CD8-positive, alpha-beta memory T cell (primary cell): Measurements from ENCODE around the gene TAP1. TPM values are rescaled to one million over a fixed set of nuclear protein-coding genes. Genes with fewer than 3 reads are reported as not detected.

Experiments used
- CTCF ChIA-PET: fragments of 350-600 bp; sonication (Branson Sonifier 250); formaldehyde crosslinking; loops from one replicate; lab custom pipeline; 2021; ENCODE audit warnings: antibody characterized with exemption; lab: Charles Lee
- POLR2A ChIA-PET: fragments of 350-600 bp; sonication (Branson Sonifier 250); formaldehyde crosslinking; loops from one replicate; lab custom pipeline; 2021; ENCODE audit warnings: antibody characterized with exemption; lab: Charles Lee
- DNase-seq, 5 donors: peaks; one replicate each; pipeline versions ENCODE4 v3.0.0 to v3.0.0-alpha.2; 2020 to 2022; ENCODE audit warnings: mixed read lengths in 1 of 5
- H3K27ac ChIP-seq: one replicate; pipeline ENCODE4 v1.7.0; 2013; ENCODE audit warnings: low read depth, mild to moderate bottlenecking, low read length, moderate library complexity
- H3K27me3 ChIP-seq: 2 replicates; pipeline ENCODE4 v1.7.0; 2013; ENCODE audit warnings: low read length, mild to moderate bottlenecking; ENCODE audit not compliant: insufficient read depth, poor library complexity, severe bottlenecking
- H3K36me3 ChIP-seq: 2 replicates; pipeline ENCODE4 v1.7.0; 2013; ENCODE audit warnings: mild to moderate bottlenecking, low read length, moderate library complexity; ENCODE audit not compliant: insufficient read depth
- H3K4me1 ChIP-seq: 2 replicates; pipeline ENCODE4 v1.7.0; 2013; ENCODE audit warnings: mild to moderate bottlenecking, low read length, moderate library complexity; ENCODE audit not compliant: insufficient read depth
- H3K4me3 ChIP-seq: 2 replicates; pipeline ENCODE4 v1.7.0; 2013; ENCODE audit warnings: mild to moderate bottlenecking, low read length
- H3K9me3 ChIP-seq: 2 replicates; pipeline ENCODE4 v1.7.0; 2013; ENCODE audit warnings: mild to moderate bottlenecking, low read length
- H3K27ac Mint-ChIP-seq, 8 donors: one replicate each; pipeline ENCODE4 v1.8.0; 2020 to 2021; ENCODE audit warnings: mixed read lengths in 8 of 8, mild to moderate bottlenecking in 6 of 8, inconsistent platforms in 3 of 8, moderate library complexity in 3 of 8
- H3K27me3 Mint-ChIP-seq, 2 donors: one replicate each; pipeline ENCODE4 v1.8.0; 2020 to 2021; ENCODE audit warnings: mixed read lengths in 2 of 2, mild to moderate bottlenecking in 1 of 2, moderate library complexity in 1 of 2
- H3K36me3 Mint-ChIP-seq, 3 donors: one replicate each; pipeline ENCODE4 v1.8.0; 2020 to 2021; ENCODE audit warnings: mixed read lengths in 3 of 3, inconsistent platforms in 1 of 3, mild to moderate bottlenecking in 1 of 3
- H3K4me1 Mint-ChIP-seq, 3 donors: one replicate each; pipeline ENCODE4 v1.8.0; 2020 to 2021; ENCODE audit warnings: mixed read lengths in 3 of 3, inconsistent platforms in 1 of 3, mild to moderate bottlenecking in 1 of 3
- H3K4me3 Mint-ChIP-seq, 7 donors: one replicate each; pipeline ENCODE4 v1.8.0; 2020 to 2021; ENCODE audit warnings: mixed read lengths in 7 of 7, mild to moderate bottlenecking in 6 of 7, moderate library complexity in 4 of 7, inconsistent platforms in 2 of 7
- H3K9me3 Mint-ChIP-seq, 5 donors: one replicate each; pipeline ENCODE4 v1.8.0; 2020 to 2022; ENCODE audit warnings: mixed read lengths in 5 of 5, mild to moderate bottlenecking in 3 of 5, moderate library complexity in 2 of 5, inconsistent platforms in 1 of 5
- polyA plus RNA-seq: library from polyadenylated mRNA; unstranded; fragments of 300-500 nt; fragmentation: Illumina TruSeq; gene quantifications from one replicate; pipeline ENCODE4 v1.2.3, GENCODE V29; 2021
- total RNA-seq, 2 experiments: library from RNA; stranded (reverse); gene quantifications; one replicate each; pipeline ENCODE4 v1.2.3, GENCODE V29; 2021

Gene TAP1
- total and polyA plus RNA-seq, 3 experiments from 2014 or later = 394 to 407 (median 396) TPM

GRCh38 chr6:32843979-32844838 lies 9.3 kb downstream of the TAP1 start, which contains the start of gene PSMB8:
Gene PSMB8, minus strand, starts transcription at chr6:32844047. Its CDS starts 51 bp downstream, at chr6:32843996.
- no peaks in the 10 kb centered on the region for H3K9me3 Mint-ChIP-seq
- ChIA-PET CTCF (interaction anchor here (0.6 to 10.6 kb wide), 11 partner anchors 10 to 433 kb away, joined by 3 to 190 read pairs (median 9); partner anchors contain the start of genes B3GALT4, BRD2, HLA-DMA and PSMB9), POLR2A (interaction anchor here (0.5 to 10.1 kb wide), 10 partner anchors 11 to 1382 kb away, joined by 3 to 350 read pairs (median 3); partner anchors contain the start of genes BRD2, HLA-DPB1, PSMB9 and TAP1)
- peaks cover 76 to 83% (median 82%) of the 10 kb centered on the region in 3 donors for H3K4me1 Mint-ChIP-seq
- H3K36me3 Mint-ChIP-seq = peaks cover 51 to 93% (median 53%) of the 10 kb centered on the region in 3 donors
- peak within 1 kb of the TSS; percentile 96 to 100 (median 100) for H3K27ac Mint-ChIP-seq
- no peaks in the 10 kb centered on the region for H3K9me3 ChIP-seq
- H3K27me3 ChIP-seq = no peaks in the 10 kb centered on the region
- H3K4me1 ChIP-seq = peaks cover 78% of the 10 kb centered on the region
- H3K36me3 ChIP-seq = peaks cover 56% of the 10 kb centered on the region
- H3K4me3 ChIP-seq = peak within 1 kb of the TSS; percentile 99
- H3K4me3 Mint-ChIP-seq = peak within 1 kb of the TSS; percentile 94 to 99 (median 97)
- H3K27ac ChIP-seq = peak within 1 kb of the TSS; percentile 99
- H3K27me3 Mint-ChIP-seq = peaks cover 0 to 3% of the 10 kb centered on the region in 2 donors
- peak; percentile 93 to 99 (median 97) for DNase-seq

DNA sequence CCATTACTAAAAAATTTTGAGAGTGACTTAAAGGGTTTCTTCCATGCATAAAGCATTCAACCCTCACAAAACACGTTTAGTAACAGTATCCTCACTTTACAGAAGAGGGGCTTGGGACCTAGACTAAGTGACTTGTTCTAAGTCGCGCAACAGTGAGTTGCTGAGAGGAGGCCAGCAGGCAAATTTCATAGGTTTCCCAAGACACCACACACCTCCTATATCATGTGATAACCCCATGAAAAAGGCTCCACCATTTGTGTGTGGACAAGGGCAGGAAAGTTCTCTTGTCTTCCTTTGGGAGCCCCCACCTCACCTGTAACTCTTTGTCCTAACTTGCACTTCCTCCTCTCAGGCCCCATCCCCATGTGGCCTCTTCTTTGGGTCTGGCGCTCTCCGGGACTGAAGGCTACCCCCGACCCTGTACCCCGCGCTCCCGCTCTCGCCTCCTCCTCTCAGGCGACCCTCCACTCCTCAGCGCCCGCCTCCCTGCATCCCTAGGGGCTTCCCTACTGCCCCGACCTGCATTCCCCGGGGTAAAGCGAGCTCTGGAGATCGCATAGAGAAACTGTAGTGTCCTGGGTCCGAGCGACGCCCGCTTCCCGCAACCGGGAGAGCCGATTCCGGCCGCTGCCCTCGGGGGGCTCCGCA lies 10.0 kb downstream of the TAP1 start:
- Mint-ChIP-seq H3K36me3 (peaks cover 43 to 88% (median 45%) of the 10 kb centered on the region in 3 donors), H3K4me1 (peaks cover 72 to 81% (median 80%) of the 10 kb centered on the region in 3 donors), H3K27me3 (peaks cover 0 to 3% of the 10 kb centered on the region in 2 donors), H3K9me3 (no peaks in the 10 kb centered on the region), H3K27ac (peak overlapping the region; percentile 96 to 100 (median 100)), H3K4me3 (peak overlapping the region; percentile 94 to 99 (median 97))
- ChIA-PET POLR2A (interaction anchor here (0.9 to 10.1 kb wide), 6 partner anchors 12 to 648 kb away, joined by 3 to 350 read pairs (median 14); partner anchors contain the start of genes PSMB9 and TAP1), CTCF (interaction anchor here (1.4 to 10.6 kb wide), 5 partner anchors 11 to 141 kb away, joined by 4 to 295 read pairs (median 113); partner anchors contain the start of genes PSMB9 and TAP1)
- Histone ChIP-seq H3K4me1 (peaks cover 75% of the 10 kb centered on the region), H3K4me3 (peak overlapping the region; percentile 99), H3K27ac (peak overlapping the region; percentile 99), H3K9me3 (no peaks in the 10 kb centered on the region), H3K27me3 (no peaks in the 10 kb centered on the region), H3K36me3 (peaks cover 49% of the 10 kb centered on the region)
- DNase-seq = no peak

DNA sequence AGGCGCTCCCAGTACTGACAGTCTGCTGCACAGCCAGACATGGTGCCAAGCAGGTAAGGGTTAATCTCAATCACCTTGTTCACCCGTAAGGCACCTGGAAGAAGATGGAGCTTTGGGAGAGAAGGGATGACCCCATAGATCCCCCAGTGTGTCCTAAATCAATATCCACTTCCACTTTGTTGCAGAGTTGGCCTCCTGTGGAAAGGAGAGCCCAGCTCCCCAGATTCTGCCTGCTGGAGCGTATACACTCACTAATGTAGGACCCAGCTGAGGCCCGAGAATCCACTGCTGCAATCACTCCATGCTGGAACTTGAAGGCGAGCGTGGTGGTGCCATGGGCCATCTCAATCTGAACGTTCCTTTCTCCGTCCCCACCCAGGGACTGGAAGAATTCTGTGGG lies 10.8 kb downstream of the TAP1 start:
- ChIA-PET CTCF (interaction anchor here (1.2 to 10.6 kb wide), 4 partner anchors 8 to 26 kb away, joined by 3 to 295 read pairs (median 97); partner anchors contain the start of genes PSMB9 and TAP1), POLR2A (interaction anchor here (0.5 to 10.1 kb wide), 3 partner anchors 12 to 1385 kb away, joined by 3 to 350 read pairs (median 9); partner anchors contain the start of genes PSMB9 and TAP1)
- Histone ChIP-seq H3K4me1 (peaks cover 72% of the 10 kb centered on the region), H3K9me3 (no peaks in the 10 kb centered on the region), H3K4me3 (peak overlapping the region; percentile 99), H3K27me3 (no peaks in the 10 kb centered on the region), H3K36me3 (peaks cover 41% of the 10 kb centered on the region), H3K27ac (peak overlapping the region; percentile 99)
- Mint-ChIP-seq H3K4me1 (peaks cover 65 to 74% (median 73%) of the 10 kb centered on the region in 3 donors), H3K36me3 (peaks cover 36 to 84% (median 38%) of the 10 kb centered on the region in 3 donors), H3K9me3 (no peaks in the 10 kb centered on the region), H3K27me3 (peaks cover 0 to 3% of the 10 kb centered on the region in 2 donors), H3K4me3 (peak overlapping the region; percentile 94 to 99 (median 97)), H3K27ac (peak overlapping the region; percentile 31 to 100 (median 100))
- DNase-seq = no peak

DNA sequence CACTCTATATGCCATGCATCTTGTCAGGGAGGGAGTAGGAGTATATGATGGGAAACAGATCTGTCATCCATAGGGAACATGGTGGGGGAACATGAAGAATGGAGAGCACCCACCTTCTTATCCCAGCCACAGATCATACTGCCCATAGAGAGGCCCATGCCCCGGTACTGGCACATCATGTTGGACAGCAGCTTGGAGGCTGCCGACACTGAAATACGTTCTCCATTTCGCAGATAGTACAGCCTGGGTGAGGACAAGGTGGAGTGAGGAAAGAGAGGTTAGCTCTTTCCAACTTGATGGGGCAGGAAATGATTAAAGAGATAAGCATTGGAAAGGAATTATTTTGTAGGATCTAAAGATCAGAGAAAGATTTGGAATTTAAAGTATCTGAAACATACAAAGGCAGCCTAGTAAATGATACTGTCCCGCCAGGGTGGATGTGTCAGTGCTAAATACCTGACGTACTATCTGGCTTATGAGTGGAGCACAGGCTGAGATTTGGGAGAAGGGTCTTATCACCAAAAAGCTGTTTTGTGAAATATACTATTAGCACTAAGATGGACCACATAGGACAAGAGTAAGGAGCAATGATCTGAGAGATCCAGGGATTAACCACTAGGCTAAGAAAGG lies 11.4 kb downstream of the TAP1 start:
- peaks cover 36% of the 10 kb centered on the region for H3K36me3 ChIP-seq
- H3K9me3 Mint-ChIP-seq = no peaks in the 10 kb centered on the region
- H3K4me1 Mint-ChIP-seq = peaks cover 65 to 74% (median 73%) of the 10 kb centered on the region in 3 donors
- H3K36me3 Mint-ChIP-seq = peaks cover 31 to 83% (median 33%) of the 10 kb centered on the region in 3 donors
- peak overlapping the region; percentile 99 for H3K4me3 ChIP-seq
- H3K4me1 ChIP-seq = peaks cover 72% of the 10 kb centered on the region
- no peak overlapping the region for H3K27ac ChIP-seq
- H3K27me3 Mint-ChIP-seq = peaks cover 0 to 3% of the 10 kb centered on the region in 2 donors
- peak overlapping the region; percentile 96 to 100 (median 100) for H3K27ac Mint-ChIP-seq
- H3K9me3 ChIP-seq = no peaks in the 10 kb centered on the region
- no peaks in the 10 kb centered on the region for H3K27me3 ChIP-seq
- CTCF ChIA-PET = interaction anchor here (1.2 to 10.6 kb wide), 5 partner anchors 9 to 142 kb away, joined by 3 to 295 read pairs (median 6); partner anchors contain the start of genes PSMB9 and TAP1
- POLR2A ChIA-PET = interaction anchor here (0.5 to 10.1 kb wide), 4 partner anchors 13 to 1386 kb away, joined by 3 to 350 read pairs (median 6); partner anchors contain the start of genes PSMB9 and TAP1
- peak overlapping the region; percentile 94 to 99 (median 97) for H3K4me3 Mint-ChIP-seq
- no peak for DNase-seq

- Mint-ChIP-seq H3K4me1 (peaks cover 66 to 74% (median 73%) of the 10 kb centered on the region in 3 donors), H3K36me3 (peaks cover 25 to 83% (median 30%) of the 10 kb centered on the region in 3 donors), H3K9me3 (no peaks in the 10 kb centered on the region), H3K27ac (peak overlapping the region; percentile 96 to 100 (median 100)), H3K4me3 (peak overlapping the region; percentile 78 to 99 (median 97)), H3K27me3 (peaks cover 0 to 3% of the 10 kb centered on the region in 2 donors)
- Histone ChIP-seq H3K27ac (peak overlapping the region; percentile 1), H3K27me3 (no peaks in the 10 kb centered on the region), H3K36me3 (peaks cover 34% of the 10 kb centered on the region), H3K4me1 (peaks cover 72% of the 10 kb centered on the region), H3K4me3 (no peak overlapping the region), H3K9me3 (no peaks in the 10 kb centered on the region)
- DNase-seq = peak in 2 of 5 donors; percentile 28 to 54
- POLR2A ChIA-PET = interaction anchor here (3.9 to 10.1 kb wide), 2 partner anchors 14 to 132 kb away, joined by 38 to 350 read pairs; partner anchors contain the start of genes PSMB9 and TAP1
- CTCF ChIA-PET = interaction anchor here (0.9 to 10.6 kb wide), 4 partner anchors 16 to 144 kb away, joined by 3 to 295 read pairs (median 98); partner anchors contain the start of genes PSMB9 and TAP1
Measured at GRCh38 chr6:32840604-32841246, 12.8 kb downstream of the TAP1 start.

GRCh38 chr6:32839356-32839755 lies 14.1 kb downstream of the TAP1 start:
- no peak overlapping the region for H3K27ac ChIP-seq
- H3K27me3 ChIP-seq = no peaks in the 10 kb centered on the region
- POLR2A ChIA-PET = interaction anchor here (1.3 to 10.1 kb wide), 4 partner anchors 16 to 133 kb away, joined by 4 to 350 read pairs (median 47); partner anchors contain the start of genes PSMB9 and TAP1
- H3K9me3 ChIP-seq = no peaks in the 10 kb centered on the region
- peaks cover 78% of the 10 kb centered on the region for H3K4me1 ChIP-seq
- Mint-ChIP-seq H3K9me3 (no peaks in the 10 kb centered on the region), H3K36me3 (peaks cover 26 to 83% (median 27%) of the 10 kb centered on the region in 3 donors), H3K4me1 (peaks cover 75 to 81% (median 78%) of the 10 kb centered on the region in 3 donors), H3K27me3 (peaks cover 0 to 2% of the 10 kb centered on the region in 2 donors), H3K27ac (peak overlapping the region; percentile 96 to 100 (median 100)), H3K4me3 (peak overlapping the region in 4 of 7 donors; percentile 23 to 96 (median 48))
- CTCF ChIA-PET = interaction anchor here (0.9 to 10.6 kb wide), 28 partner anchors 8 to 954 kb away, joined by 3 to 295 read pairs (median 6); partner anchors contain the start of genes BRD2, HLA-DMA, HLA-DMB and HLA-DQB1
- DNase-seq = no peak
- H3K36me3 ChIP-seq = peaks cover 45% of the 10 kb centered on the region
- no peak overlapping the region for H3K4me3 ChIP-seq
